HG02588 (cell line): Measurements from ENCODE around the gene ENTHD1.
"Not testable (repeated sequence)": the region's sequence is repeated elsewhere in the genome, so short reads cannot be mapped to it uniquely, and the experiment has no call there.

Experiments used
- ATAC-seq: cut with Tn5 transposase; IDR thresholded peaks from one replicate; pipeline ENCODE4 v1.9.1; 2021; ENCODE audit warnings: mild to moderate bottlenecking, moderate library complexity; ENCODE audit not compliant: unreplicated experiment

The ENTHD1 gene

DNA sequence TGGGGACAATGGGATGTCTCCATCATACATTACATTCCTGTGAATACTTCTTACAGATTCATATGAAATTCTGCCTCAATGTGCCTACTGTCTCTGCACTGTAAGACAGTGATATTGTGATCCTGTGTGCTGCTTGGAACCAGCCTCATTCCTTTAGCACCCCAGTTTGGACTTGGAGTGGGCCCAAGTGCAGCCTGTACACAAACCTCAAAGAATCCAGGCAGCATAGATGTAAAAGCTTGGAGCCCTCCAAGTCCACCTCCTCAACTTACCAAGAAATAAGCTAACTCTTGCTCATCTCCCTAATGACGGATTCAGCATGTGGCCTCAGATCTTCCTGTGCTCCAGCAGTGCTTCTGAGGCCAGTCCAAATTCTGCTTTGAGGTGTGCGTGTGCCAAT, 31.7 kb upstream of the ENTHD1 start:
- no peak for ATAC-seq

- ATAC-seq, result no peak
These were observed 30.7 kb upstream of the ENTHD1 start for GRCh38 chr22:39924286-39924685.

- no peak for ATAC-seq
These were observed 30.1 kb upstream of the ENTHD1 start for GRCh38 chr22:39923696-39924095.

GRCh38 chr22:39920134-39920743, 26.7 kb upstream of the ENTHD1 start:
- ATAC-seq, result no peak

DNA sequence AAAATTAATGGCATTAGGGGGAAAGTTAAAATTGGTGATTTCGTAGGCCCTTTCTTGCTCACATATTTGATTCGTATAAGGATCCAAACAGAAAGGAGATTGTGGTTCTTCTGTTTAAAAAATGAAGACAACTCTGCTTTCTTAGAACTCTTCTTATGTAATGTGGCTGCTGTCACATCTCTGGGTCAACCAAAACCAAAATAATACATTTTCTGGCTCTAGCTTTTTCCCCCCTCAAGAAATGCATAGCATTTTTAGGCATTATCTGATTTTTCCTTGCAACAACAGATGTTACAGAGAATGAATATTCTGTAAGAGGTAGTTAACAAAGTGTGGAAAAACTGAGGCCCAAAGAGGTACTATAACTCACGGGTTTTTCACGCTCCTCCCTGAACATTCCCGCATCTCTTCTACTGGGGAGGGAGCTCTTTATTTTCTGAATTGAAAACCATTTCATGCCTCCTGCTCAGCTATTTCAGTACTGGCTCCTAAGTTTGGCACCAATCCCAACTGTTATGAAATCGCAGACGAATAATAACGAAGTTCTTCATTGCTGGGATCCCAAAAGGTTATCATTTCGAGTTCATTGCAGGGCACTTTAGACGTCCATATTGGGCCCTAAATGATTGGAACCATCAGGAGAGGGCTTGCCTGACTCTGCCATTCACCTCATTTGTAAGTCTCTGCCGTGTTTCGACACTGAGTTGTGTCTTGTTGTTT, 24.4 kb upstream of the ENTHD1 start:
- ATAC-seq, result no peak

GRCh38 chr22:39917197-39917643, 23.7 kb upstream of the ENTHD1 start:
- no peak for ATAC-seq

- ATAC-seq, result no peak
These were observed 22.9 kb upstream of the ENTHD1 start for GRCh38 chr22:39916496-39916895.

- no peak for ATAC-seq
These were observed 21.8 kb upstream of the ENTHD1 start for GRCh38 chr22:39915295-39915726.

GRCh38 chr22:39914584-39914983, 21.0 kb upstream of the ENTHD1 start:
- no peak for ATAC-seq

GRCh38 chr22:39913886-39914285, 20.3 kb upstream of the ENTHD1 start:
- no peak for ATAC-seq

- no peak for ATAC-seq
These were observed 19.8 kb upstream of the ENTHD1 start for GRCh38 chr22:39913321-39913720.

DNA sequence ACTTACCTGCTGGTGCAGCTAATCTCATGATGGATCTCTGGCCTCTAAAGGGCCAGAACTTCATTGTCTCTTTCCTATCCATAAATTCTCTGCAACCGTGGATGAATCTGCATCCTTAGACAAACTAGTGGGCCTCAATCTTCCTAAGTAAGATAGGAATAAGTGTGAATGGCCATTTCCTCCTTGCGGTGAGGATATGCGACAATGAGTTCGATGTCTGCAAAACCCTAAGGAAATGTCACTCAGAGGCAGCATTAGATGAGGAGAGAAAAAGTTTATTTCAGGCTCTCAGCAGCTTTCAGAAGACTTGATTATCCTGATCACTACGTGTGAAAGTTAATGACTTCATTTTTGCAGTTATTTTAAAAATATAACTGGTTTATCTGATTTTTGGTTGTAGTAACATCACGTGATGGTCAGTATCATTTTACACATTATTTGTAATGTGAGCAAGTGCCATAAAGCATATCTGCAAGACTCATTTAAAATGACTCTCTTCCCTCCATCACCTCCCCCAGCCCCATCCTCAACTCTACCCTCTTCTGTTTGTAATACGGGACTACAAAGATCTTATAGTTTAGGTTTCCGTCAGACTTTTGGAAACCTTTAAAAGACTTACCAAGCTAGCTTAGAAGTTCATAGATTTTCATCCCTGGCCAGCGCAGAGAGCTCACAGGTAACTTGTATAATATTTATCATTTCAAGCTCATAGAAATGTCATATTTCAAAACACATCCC, 17.5 kb upstream of the ENTHD1 start:
- no peak for ATAC-seq

DNA sequence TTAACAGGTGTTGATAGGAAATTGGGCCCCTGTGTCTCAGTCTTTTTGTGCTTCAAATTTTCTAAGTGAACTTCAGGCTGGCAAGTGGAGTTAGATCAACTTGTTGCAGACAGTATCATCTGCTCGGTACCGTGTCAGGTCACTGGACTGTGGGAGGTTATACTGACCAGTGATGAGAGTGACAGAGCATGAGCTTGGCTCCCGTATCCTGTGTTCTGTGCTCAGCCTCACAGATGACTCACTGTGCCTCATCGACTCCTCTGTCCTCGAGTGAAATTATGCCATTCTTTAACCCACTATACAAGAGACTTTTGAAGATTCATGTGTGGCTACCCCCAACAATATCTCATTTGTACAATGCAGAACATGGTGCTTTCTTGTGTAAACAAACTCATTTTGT, 15.2 kb upstream of the ENTHD1 start:
- no peak for ATAC-seq

DNA sequence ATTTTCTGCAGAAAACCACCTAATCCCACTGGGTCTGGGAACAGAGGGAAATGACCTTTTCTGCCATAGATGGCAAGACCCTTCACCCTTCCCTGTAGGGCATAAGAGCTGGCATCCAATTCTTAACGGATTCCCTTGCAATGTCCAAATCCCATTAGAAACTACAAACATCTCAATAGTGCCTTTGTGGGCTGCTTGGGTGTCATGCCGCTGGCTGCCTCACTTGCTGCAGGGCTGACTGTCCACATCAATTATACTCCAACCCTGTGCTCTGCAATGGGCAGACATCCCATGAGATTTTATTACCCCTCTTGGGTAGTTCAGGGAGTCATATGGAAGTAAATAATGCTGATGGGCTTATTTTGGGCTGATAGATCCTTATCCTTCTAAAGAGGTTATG, 14.6 kb upstream of the ENTHD1 start:
- no peak for ATAC-seq

GRCh38 chr22:39907605-39908097, 14.1 kb upstream of the ENTHD1 start:
- ATAC-seq, result no peak

DNA sequence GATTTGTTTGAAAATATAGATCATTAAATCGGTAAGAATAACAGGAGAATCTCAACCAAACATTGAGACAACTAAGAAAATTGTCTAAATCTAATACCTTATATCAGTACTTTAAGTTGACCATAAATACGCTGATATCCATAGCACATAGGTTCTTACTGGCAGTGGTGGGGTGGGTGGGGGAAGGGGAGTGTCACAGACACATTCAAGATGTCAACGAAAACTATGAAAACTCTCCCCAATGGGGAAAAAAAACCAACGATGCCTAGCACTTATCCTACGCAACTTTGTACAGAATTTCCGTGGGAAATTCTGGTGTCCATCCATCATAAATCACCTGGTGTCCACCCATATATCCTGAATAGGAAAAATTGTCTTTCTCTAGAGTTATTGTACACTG, 13.5 kb upstream of the ENTHD1 start:
- no peak for ATAC-seq

GRCh38 chr22:39906207-39906606, 12.6 kb upstream of the ENTHD1 start:
- no peak for ATAC-seq

DNA sequence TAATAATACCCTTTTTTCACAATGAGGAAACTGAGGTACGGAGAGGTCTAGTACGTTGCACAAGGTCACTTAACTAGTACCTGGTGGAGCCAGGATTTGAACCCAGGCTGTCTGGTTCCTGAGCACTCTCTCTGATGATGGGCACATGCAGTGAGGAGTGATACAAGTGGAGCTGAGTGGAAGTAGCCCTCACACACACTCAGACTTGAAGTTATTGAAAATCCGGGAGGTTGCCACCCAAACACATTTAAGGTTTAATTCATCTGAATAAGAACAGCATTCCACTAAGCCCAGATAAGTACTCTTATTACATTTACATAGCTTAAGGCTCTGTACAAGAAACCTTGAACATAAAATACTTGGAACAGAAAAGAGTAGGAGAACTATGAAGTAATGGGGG, 12.1 kb upstream of the ENTHD1 start:
- no peak for ATAC-seq

GRCh38 chr22:39904862-39905261, 11.3 kb upstream of the ENTHD1 start:
- ATAC-seq, result no peak

- not testable (repeated sequence) for ATAC-seq
These were observed 10.5 kb upstream of the ENTHD1 start for GRCh38 chr22:39904024-39904423.

GRCh38 chr22:39901565-39902146, 8.1 kb upstream of the ENTHD1 start:
- ATAC-seq, result no peak
